ENCODE data around the gene UNC93A. TPM values are rescaled to one million over a fixed set of nuclear protein-coding genes. Genes with fewer than 3 reads are reported as not detected.
"Not testable (repeated sequence)": the region's sequence is repeated elsewhere in the genome, so short reads cannot be mapped to it uniquely, and the experiment has no call there.

Gene UNC93A
- not detected for total RNA-seq

DNA sequence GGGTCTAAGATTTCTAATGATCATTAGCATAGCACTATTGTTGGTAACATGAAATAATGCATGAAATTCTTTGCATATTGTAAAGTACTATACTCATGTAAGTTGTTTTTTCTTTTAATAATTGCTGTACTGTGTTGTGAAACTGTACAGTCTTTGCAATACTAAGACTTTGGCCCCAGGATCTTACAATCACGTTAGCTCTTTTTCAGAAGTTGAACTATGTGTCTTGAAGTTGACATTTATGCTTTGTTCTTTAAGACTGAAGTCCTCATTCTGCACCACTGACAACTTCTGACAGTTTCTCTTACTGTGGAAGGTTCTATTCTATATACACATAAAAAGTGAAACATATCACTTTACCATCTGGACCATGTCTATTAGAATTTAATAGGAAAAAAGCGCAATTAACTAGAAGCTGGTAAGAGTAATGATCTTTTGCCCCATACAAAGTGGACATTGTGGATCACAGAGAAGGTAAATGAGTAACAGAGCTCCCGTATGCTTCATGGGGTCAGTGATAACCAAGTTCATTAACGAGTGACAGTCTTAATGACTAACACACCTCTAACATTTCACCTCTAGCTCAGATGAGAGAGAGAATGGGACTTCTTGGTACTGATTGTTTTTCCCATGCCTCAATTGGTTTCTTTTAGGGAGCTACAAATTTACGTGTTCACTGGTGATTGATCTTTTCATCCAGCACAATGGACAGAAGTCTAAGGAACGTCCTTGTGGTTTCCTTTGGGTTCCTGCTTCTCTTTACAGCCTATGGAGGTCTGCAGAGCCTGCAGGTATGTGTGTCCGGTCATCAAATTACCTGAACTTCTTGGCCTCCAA lies at the start of gene UNC93A:
Gene UNC93A (plus strand): TSS at position 530 of the 837 bp plus-strand sequence. CDS start 175 bp downstream, at position 705.
- H3K27ac ChIP-seq = no peak within 1 kb of the TSS
- no peak for ATAC-seq (ENCODE audit: low FRiP score in 2 of 2)
- 68 to 80% methylated on average over 7 of the region's 7 CpGs for WGBS, 2 donors

DNA sequence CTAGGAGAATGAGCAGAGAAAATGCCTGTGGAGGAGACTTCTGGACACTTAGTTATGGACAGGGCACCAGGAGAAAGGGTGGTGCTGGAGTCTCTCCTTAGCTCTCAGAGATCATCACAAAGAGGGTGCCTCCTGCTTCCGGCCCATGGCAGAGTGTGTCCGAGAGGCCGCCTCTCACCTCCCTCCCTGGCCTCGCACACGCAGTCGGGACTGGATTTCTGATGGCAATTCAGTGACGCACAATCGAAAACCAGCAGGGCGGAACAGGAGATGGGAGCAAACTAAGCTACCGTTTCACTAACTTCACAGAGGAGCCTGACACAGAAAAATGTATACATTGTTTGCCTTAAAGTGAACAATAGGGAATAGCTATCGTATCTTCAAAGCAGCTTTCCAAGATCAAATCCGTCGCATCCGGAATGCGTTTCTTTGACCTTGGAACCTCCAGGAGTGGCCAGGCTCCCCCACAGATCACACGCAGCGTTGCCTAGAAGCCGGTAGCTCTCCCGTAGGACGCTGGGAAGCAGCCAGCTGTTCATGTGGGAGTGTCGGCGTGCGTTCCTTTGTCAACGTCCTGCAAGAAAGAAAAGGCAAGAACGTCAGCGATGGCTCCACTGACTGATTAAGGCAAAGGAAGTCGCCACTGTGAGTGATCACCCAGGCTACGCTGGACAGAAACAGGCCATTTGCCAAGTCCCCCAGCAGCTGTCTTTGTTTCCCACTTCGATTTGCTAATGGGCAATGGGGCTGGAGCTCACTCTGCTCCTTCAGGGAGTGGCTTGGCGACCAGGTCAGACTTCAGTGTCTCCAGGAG lies 49.6 kb upstream of the UNC93A start:
- H3K36me3 ChIP-seq; DNase-seq; ATAC-seq (ENCODE audit: low FRiP score in 2 of 2); H3K4me1 ChIP-seq; H3K27ac ChIP-seq; H3K27me3 ChIP-seq; H3K9me3 ChIP-seq; H3K4me3 ChIP-seq: not testable (repeated sequence)
- WGBS, 2 donors = 40 to 49% methylated on average over 24 to 25 of the region's 30 CpGs

More for the DNA sequence above, at the start of gene UNC93A:
- TF ChIP-seq POLR2A (IDR thresholded peaks at IDR 0.05) (no peak), EP300 (IDR thresholded peaks at IDR 0.05) (no peak), POLR2AphosphoS5 (IDR thresholded peaks at IDR 0.05) (no peak)
- TF ChIP-seq, protein P1, sequence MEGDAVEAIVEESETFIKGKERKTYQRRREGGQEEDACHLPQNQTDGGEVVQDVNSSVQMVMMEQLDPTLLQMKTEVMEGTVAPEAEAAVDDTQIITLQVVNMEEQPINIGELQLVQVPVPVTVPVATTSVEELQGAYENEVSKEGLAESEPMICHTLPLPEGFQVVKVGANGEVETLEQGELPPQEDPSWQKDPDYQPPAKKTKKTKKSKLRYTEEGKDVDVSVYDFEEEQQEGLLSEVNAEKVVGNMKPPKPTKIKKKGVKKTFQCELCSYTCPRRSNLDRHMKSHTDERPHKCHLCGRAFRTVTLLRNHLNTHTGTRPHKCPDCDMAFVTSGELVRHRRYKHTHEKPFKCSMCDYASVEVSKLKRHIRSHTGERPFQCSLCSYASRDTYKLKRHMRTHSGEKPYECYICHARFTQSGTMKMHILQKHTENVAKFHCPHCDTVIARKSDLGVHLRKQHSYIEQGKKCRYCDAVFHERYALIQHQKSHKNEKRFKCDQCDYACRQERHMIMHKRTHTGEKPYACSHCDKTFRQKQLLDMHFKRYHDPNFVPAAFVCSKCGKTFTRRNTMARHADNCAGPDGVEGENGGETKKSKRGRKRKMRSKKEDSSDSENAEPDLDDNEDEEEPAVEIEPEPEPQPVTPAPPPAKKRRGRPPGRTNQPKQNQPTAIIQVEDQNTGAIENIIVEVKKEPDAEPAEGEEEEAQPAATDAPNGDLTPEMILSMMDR (IDR thresholded peaks at IDR 0.05) = no peak
- Histone ChIP-seq H3K9me3 (no peaks in the 10 kb centered on the region), H3K27me3 (no peaks in the 10 kb centered on the region), H3K36me3 (no peaks in the 10 kb centered on the region), H3K4me3 (no peak within 1 kb of the TSS), H3K4me1 (no peaks in the 10 kb centered on the region)
- DNase-seq = no peak

DNA sequence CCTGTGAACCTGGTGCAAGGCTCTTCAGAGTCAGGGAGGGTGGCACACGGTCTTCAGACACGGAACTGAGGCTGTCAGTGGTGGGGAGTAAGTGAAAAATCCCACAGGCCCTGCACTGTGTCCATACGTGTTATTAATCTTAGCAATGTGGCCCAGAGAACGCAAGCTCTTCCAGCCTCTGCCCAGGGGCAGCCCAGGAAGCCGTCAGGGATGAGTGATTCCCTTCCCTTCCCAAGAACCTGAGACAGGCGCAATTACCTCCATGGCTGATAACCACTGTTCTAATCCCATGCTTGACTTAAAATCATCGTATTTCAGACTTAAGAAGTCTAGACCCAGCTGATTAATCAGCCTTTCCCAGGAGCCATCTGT lies 49.0 kb upstream of the UNC93A start:
- not testable (repeated sequence) for H3K36me3 ChIP-seq; ATAC-seq (ENCODE audit: low FRiP score in 2 of 2); H3K27me3 ChIP-seq; H3K4me3 ChIP-seq; H3K4me1 ChIP-seq; H3K27ac ChIP-seq; H3K9me3 ChIP-seq; DNase-seq
- WGBS, 2 donors = 67 to 88% methylated on average over 1 to 2 of the region's 7 CpGs

DNA sequence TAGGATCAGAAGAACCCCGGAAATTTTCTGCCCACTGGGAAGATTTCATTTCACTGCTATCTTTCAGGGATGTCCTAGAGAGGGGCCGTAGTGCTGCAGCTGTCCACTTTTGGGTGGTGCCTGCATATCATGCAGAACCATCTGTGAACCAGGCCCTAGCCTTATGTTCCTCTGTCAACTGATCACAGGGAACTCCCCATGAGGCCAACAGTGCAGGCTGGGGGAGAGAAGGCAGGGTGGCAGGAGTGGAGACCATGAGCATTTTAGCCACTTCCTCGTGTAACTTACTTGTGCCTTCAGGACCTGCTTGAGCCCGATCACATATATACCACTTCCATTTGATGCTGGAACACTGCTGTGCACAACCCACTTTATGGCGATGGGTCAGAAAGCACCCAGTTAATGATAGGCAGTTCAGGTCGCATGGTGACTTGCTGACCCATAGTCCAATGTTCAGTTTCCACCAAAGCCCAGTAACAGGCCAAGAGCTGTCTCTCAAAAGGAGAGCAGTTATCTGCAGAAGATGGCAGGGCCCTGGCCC lies 48.5 kb upstream of the UNC93A start:
- H3K4me1 ChIP-seq; H3K9me3 ChIP-seq; DNase-seq; H3K27ac ChIP-seq; ATAC-seq (ENCODE audit: low FRiP score in 2 of 2); H3K27me3 ChIP-seq; H3K4me3 ChIP-seq; H3K36me3 ChIP-seq: not testable (repeated sequence)
- WGBS, 2 donors = 91 to 94% methylated on average over 5 to 6 of the region's 6 CpGs

DNA sequence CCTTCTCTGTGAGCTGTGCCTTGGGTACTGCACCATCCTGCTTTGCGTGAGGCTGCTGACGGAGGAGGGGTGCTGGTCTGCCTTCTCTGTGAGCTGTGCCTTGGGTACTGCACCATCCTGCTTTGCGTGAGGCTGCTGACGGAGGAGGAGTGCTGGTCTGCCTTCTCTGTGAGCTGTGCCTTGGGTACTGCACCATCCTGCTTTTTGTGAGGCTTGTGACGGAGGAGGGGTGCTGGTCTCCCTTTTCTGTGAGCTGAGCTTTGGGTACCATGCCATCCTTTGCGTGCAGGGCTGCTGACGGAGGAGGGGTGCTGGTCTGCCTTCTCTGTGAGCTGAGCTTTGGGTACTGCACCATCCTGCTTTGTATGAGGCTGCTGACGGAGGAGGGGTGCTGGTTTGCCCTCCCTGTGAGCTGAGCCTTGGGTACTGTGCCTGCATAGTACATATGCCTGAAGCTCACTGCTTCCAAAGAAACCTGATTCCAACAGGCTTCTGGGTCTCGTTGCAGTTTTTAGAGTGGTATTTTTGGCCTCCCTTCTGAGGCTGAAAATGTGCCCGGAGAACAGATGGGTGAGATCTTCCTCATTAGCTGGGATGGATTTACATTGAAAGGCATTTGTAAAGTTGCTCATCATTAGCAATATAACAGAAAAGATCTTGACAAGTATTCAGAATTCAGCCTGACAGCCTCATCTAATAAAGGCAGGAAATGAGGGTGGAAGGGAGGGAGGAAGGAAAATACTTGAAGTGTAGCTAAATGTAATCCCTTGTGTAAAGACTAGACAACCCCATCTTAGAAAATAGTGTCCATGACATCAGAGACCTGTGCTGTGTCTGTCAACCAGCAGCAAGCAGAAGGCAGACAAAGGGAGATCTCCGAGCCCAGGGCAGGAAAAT lies 46.8 kb upstream of the UNC93A start:
- Histone ChIP-seq H3K27me3 (no peaks in the 10 kb centered on the region), H3K27ac (no peak overlapping the region)
- 61 to 66% methylated on average over 7 to 11 of the region's 11 CpGs for WGBS, 2 donors

More for the DNA sequence above, 46.8 kb upstream of the UNC93A start:
- Histone ChIP-seq H3K4me3 (no peak overlapping the region), H3K36me3 (no peaks in the 10 kb centered on the region), H3K4me1 (no peaks in the 10 kb centered on the region), H3K9me3 (no peaks in the 10 kb centered on the region)
- DNase-seq (no peak), ATAC-seq (ENCODE audit: low FRiP score in 2 of 2) (no peak)
- TF ChIP-seq POLR2AphosphoS5 (IDR thresholded peaks at IDR 0.05) = no peak
- no peak for TF ChIP-seq EP300 (IDR thresholded peaks at IDR 0.05)
- TF ChIP-seq POLR2A (IDR thresholded peaks at IDR 0.05) = no peak
- TF ChIP-seq, protein P1 (IDR thresholded peaks at IDR 0.05) = no peak

Data from upper lobe of left lung (tissue), 6 donors.